Hypothalamus (tissue), 51 donors: ENCODE data around the gene GLRA2.

Source experiments
- DNase-seq, 51 donors: peaks; one replicate each; lab custom pipeline; 2025; lab: John Stamatoyannopoulos, UW

Gene GLRA2

GRCh38 chrX:14697451-14697850, 168.1 kb downstream of the GLRA2 start:
- peak in 2 of 51 donors; percentile 0 for DNase-seq

GRCh38 chrX:14698790-14699189, 169.5 kb downstream of the GLRA2 start:
- DNase-seq, result no peak

GRCh38 chrX:14700982-14701381, 171.6 kb downstream of the GLRA2 start:
- no peak for DNase-seq

GRCh38 chrX:14702145-14702544, 172.8 kb downstream of the GLRA2 start:
- no peak for DNase-seq

GRCh38 chrX:14712096-14712495, 182.8 kb downstream of the GLRA2 start:
- DNase-seq, result peak in 1 of 51 donors; percentile 5

- DNase-seq, result no peak
Observed at GRCh38 chrX:14717949-14718348, 188.6 kb downstream of the GLRA2 start.

GRCh38 chrX:14718403-14718802, 189.1 kb downstream of the GLRA2 start:
- no peak for DNase-seq

- DNase-seq, result no peak
Observed at GRCh38 chrX:14729058-14729457, 199.7 kb downstream of the GLRA2 start.

GRCh38 chrX:14738643-14739042, 209.3 kb downstream of the GLRA2 start:
- DNase-seq, result no peak

GRCh38 chrX:14753441-14753840, 224.1 kb downstream of the GLRA2 start:
- no peak for DNase-seq

GRCh38 chrX:14758029-14758491, 228.7 kb downstream of the GLRA2 start:
- DNase-seq, result no peak

- DNase-seq, result no peak
Observed at GRCh38 chrX:14775416-14775815, 246.1 kb downstream of the GLRA2 start.

GRCh38 chrX:14776901-14777300, 247.6 kb downstream of the GLRA2 start:
- no peak for DNase-seq

- no peak for DNase-seq
Observed at GRCh38 chrX:14777525-14777924, 248.2 kb downstream of the GLRA2 start.

- no peak for DNase-seq
Observed at GRCh38 chrX:14779580-14779979, 250.2 kb downstream of the GLRA2 start.
